DMS153 (cell line): ENCODE measurements around the gene VAV1.
"Not testable (repeated sequence)": the region's sequence is repeated elsewhere in the genome, so short reads cannot be mapped to it uniquely, and the experiment has no call there.

Source experiments
- DNase-seq: peaks from one replicate; lab custom pipeline; 2025; lab: John Stamatoyannopoulos, UW

VAV1 gene

DNA sequence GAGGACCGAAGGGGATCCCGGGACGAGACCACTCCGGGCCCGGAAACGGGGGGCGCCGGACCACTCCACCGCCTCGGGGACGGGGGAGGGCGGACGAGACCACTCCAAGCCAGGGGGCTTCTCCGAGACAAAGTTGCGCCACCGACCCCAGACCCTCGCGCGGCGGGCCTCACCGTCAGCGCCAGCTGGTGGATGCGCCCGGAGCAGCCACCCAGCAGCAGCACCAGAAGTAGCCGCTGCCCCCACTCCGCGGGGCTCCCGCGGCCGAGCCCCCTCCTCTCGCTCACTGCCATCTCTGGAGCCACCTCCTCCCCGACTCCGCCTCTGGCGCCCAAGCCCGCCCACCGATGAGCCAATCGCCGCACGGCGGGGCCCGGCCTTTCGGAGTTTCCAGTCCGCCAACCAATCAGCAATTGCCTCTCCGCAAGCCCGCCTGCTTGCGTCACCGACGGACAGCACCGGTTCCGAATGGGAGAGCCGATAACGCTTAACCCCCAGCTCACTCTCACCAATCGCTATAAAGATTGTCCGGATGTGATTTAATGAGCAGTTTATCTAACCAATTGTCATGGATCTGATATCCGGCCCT lies 35.1 kb upstream of the VAV1 start, which contains the start of gene GPR108:
TSS of gene GPR108 (minus strand) at position 297 of the 589 bp plus-strand sequence. CDS start at position 293, 4 bp downstream.
- peak; percentile 100 for DNase-seq

- peak; percentile 80 for DNase-seq
Measured at GRCh38 chr19:6737873-6738786, 34.4 kb upstream of the VAV1 start.

GRCh38 chr19:6738787-6739389 lies 33.6 kb upstream of the VAV1 start:
- no peak for DNase-seq

DNA sequence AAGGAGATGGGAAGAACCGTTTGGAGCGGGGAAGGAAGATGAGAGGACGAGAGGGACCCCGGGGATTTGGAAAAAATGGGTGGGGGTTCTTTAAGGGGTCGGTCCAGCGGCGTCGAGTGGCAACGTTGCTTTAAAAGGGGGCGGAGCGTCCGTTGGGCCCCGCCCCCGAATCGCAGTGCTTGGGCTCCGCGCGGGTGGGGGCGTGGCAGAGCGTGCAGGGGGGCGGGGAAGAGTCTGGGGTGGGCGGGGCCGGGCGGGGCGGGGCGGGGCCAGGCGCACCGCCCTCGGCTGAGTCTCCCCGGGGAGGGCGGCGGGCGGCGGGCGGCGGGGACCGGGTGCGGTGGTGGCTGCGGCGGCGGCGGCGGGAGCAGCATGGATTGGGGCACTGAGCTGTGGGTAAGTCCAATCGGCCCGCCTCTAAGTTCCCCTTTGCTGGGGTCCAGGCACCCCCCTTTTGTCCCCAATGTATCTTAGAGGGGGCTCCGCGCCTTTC lies 33.1 kb upstream of the VAV1 start, which contains the start of gene TRIP10:
TSS of gene TRIP10 (plus strand) at position 291 of the 493 bp plus-strand sequence. CDS start at position 373, 82 bp downstream.
- peak; percentile 25 for DNase-seq

DNA sequence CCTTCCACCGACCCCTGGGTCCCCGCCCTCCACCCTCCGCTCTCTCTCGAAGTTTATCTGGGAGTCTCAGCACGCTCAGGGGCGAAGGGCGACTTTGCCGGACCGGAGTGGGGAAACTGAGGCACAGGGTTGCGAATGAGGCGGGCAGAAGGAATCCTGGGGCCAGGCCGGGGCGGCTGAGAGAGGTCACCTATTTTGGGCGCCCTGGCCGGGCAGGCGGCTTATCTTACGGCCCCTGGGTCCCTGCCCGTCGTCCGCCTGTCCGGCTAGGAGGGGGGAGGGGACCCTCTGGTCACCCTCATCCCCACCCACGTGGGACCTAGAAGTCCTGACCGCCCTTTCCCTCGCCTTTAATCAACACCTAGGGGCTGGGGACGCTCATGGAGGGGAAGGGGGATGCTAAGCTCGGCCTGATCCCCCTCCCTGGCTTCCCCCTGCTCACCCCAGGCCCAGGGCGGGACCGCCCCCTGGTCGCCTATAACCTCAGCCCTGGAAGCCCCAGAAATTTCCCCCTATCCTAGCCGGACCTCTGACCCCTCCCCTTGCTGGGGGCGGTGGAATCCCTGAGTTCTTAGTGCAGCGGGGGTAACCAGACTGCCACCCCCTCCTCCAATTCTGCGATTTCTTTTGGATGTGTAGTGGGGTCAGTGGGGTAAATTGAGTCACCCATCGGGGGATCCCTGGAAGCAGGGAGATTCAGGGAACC lies 32.5 kb upstream of the VAV1 start:
- no peak for DNase-seq

DNA sequence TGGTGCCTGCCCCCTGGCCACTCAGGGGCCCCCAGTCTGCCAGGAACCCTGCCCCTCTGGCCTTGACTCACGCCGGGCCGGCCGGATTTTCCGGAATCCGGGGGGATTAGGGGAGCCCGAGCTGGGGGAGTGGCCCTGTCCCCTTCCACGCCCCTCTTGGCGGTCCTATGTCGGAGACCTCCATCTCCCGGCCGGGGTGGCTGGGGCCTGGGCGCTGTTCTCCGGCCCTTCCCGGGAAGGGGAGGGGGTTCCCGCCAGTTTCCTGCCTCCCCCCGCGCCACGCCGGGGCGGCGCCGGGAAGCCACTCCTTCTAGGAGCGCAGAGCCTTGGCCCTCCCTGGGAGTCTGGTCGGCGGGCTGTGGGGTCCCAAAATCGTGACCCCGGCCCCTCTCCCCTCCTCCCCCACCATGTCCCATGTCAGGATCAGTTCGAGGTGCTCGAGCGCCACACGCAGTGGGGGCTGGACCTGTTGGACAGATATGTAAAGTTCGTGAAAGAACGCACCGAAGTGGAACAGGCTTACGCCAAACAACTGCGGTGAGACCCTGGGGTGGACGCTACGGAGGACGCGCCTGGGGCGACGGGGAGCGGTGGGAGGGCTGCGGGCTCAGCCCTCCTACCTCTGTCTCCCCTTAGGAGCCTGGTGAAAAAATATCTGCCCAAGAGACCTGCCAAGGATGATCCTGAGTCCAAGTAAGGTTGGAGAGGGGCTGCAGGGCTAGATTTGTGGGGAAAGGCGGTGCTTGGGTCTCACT lies 31.7 kb upstream of the VAV1 start:
- DNase-seq = peak; percentile 13

DNA sequence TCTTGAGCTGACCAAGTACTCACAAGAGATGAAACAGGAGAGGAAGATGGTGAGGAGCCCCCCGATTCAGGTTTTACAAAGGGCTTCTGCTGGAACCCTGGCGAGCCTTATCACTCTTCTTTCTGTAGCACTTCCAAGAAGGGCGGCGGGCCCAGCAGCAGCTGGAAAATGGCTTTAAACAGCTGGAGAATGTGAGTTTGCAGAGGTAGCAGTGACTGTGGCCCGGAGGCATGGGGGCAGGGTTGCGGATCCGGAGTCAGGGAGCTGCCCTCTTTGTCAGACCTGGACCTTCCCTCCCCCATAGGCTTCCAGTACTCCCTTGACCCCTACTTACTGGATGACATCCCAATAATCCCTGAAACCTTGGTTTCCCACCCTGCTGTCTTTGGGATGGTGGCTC lies 29.4 kb upstream of the VAV1 start:
- DNase-seq = no peak

DNA sequence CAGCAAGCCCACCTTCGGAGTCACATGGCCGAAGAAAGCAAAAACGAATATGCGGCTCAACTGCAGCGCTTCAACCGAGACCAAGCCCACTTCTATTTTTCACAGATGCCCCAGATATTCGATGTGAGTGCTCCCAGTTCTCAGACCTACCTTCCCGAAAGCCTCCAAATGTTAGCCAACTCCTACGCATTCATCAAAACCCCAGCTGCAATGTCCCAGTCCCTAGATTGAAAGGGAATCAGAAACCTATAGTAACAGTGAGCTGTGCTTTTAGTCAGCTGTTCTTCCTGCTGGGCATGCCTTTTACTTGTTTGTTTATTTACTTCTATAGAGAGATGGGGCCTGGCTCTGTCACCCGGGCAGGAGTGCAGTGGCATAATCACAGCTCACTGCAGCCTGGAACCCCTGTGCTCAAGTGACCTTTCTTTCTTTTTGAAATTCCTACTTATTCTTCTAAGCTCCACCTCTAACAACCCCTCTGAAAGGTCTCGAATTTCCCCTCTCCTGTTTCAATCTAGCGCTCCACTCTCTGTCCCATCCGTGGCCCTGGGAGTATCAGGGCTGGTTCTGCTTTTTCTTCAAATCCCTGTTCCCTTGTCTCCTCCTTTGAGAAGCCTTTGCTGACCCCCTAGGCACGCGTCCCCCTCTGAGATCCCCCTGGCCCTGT lies 28.7 kb upstream of the VAV1 start:
- DNase-seq = no peak

DNA sequence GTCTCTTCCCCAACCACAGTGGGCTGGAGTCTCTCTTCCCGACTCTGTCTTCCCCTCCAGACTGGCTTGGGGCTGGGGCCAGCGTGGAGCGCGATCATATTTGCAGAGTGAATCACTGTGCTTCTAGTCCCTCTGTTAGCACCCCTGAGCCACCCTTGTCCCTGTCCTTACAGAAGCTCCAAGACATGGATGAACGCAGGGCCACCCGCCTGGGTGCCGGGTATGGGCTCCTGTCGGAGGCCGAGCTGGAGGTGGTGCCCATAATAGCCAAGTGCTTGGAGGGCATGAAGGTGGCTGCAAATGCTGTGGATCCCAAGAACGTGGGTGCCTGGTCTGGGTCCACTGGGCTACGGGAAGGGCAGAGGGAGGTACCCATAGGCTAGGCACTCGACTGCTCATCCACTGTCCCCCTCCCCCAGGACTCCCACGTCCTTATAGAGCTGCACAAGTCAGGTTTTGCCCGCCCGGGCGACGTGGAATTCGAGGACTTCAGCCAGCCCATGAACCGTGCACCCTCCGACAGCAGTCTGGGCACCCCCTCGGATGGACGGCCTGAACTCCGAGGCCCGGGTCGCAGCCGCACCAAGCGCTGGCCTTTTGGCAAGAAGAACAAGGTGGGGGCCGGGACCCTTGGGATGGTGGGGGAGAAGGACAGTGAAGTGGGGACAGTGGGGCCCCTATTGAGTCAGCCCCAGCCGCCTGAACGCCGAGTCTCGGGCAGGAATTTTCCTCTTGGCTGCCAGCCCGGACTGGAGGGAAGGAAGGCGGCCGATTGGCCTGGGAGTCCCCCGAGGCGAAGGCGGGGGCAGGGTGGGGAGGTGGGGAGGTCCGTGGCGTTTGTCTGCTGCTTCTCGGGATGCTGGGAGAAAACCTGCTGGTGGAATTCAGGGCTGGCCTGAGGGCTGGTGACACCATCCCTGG lies 27.9 kb upstream of the VAV1 start:
- DNase-seq = peak; percentile 29

GRCh38 chr19:6745965-6746364 lies 26.5 kb upstream of the VAV1 start:
- DNase-seq = no peak

DNA sequence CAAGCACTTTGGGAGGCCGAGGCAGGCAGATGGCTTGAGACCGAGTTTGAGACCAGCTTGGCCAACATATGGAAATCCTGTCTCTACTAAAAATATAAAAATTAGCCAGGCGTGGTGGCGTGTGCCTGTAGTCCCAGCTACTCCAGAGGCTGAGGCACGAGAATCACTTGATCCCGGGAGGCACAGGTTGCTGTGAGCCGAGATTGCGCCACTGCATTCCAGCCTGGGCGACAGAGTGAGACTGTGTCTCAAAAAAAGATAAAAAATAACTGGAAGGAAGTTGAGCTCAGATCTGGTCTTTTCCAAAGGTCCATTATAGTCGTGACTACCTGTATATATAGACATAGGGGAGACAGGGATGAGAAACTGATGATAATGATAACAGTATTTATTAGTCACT lies 24.0 kb upstream of the VAV1 start:
- not testable (repeated sequence) for DNase-seq

- DNase-seq = no peak
Measured at GRCh38 chr19:6750062-6750461, 22.4 kb upstream of the VAV1 start.

DNA sequence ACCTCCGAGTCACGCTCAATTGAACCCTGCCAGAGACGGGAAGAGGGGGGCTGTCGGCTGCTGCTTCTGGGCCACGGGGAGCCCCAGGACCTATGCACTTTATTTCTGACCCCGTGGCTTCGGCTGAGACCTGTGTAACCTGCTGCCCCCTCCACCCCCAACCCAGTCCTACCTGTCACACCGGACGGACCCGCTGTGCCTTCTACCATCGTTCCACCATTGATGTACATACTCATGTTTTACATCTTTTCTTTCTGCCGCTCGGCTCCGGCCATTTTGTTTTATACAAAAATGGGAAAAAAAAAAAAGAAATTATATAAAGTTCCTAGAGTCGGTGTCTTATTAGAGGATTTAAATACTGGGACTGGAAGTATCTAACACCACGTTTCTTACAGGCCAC lies 21.3 kb upstream of the VAV1 start:
- no peak for DNase-seq

- no peak for DNase-seq
Measured at GRCh38 chr19:6752256-6753177, 20.0 kb upstream of the VAV1 start.

- no peak for DNase-seq
Measured at GRCh38 chr19:6753178-6754031, 19.1 kb upstream of the VAV1 start.

- DNase-seq = no peak
Measured at GRCh38 chr19:6754136-6754535, 18.4 kb upstream of the VAV1 start.

DNA sequence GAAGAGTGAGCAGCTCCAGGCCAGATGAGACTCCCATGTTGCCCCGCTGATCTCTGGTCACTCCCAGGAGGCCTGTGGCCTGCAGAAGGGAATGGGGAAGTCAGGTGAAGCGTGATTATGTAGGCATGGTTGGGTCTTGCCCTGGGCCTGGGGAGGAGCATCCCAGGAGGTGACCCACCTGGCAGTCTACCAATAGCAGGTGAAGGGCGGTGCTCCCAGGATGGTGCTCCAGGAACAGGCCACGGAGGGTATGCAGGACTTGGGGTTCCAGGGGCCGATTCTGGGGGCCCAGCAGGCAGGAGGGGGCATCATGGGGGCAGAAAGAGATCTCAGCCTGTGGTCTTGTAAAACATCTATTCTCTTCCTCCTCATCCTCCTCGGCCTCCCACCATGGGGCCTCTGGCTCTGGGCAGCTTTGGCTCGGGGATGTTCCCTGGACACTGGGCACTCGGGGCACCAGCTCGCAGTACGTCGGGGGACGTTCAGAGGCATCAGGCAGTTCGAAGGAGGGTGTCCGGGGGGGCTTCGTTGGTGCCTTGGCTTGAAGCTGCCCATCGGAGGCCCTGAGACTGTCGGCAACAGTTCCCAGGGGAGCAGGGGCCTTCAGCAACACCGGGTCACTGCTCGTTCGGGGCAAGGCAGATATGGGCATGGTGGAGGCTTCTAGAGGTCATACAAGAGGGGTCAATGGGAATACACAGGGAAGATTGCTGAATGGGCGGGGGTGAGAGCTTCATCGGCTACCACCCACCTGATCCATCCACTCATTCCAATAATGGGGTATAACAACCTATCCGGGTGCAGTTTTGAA lies 17.6 kb upstream of the VAV1 start:
- no peak for DNase-seq
